K562 (cell line): ENCODE results near the gene PACSIN2. TPM values are rescaled to one million over a fixed set of nuclear protein-coding genes. Genes with fewer than 3 reads are reported as not detected.

Source experiments
- ATAC-seq: fragments of 200-7000 bp; cut with Tn5 transposase; 3 replicates; pipeline ENCODE4 v1.9.1; 2020; ENCODE audit warnings: moderate library complexity
- BruUV-seq: library from RNA; stranded (reverse); fragments of 400-500 nt; replicated peaks from 2 replicates; lab custom pipeline; 2021; lab: Mats Ljungman, UMichigan
- CTCF ChIA-PET: fragments of 300-600 bp; formaldehyde crosslinking; extraction: SDS; loops from one replicate; lab custom pipeline; 2021; ENCODE audit warnings: low intra/inter-chr PET ratio; lab: Yijun Ruan, JAX
- POLR2A ChIA-PET: fragments of 300-600, 350-650 bp; sonication (Branson Sonifier 250); formaldehyde crosslinking; extraction: SDS; loops from one replicate; lab custom pipeline; 2021; ENCODE audit warnings: antibody characterized with exemption, inconsistent platforms; lab: Yijun Ruan, JAX
- DNase-seq, 4 experiments: peaks; one replicate each; pipeline versions ENCODE4 v3.0.0 to v3.0.0-alpha.2; 2011 to 2018; ENCODE audit warnings: low spot score in 3 of 4, mixed read lengths in 3 of 4; ENCODE audit errors: extremely low read depth in 1 of 4
- FAIRE-seq: peaks from 2 replicates; lab custom pipeline; 2011; peaks lifted over from hg19 to GRCh38; lab: Jason Lieb, UNC
- H2AFZ ChIP-seq: 2 replicates; pipeline ENCODE4 v1.6.0; 2011; ENCODE audit warnings: low read depth, low read length, control low read depth, inconsistent platforms
- H3K27ac ChIP-seq: fragments of 200-600 bp; 3 replicates; pipeline ENCODE4 v1.8.0; 2011; ENCODE audit warnings: low read depth, mild to moderate bottlenecking, control low read depth, inconsistent platforms, low read length, moderate library complexity, mixed read lengths; ENCODE audit errors: extremely low read depth
- H3K27me3 ChIP-seq, 2 experiments: fragments of 300-600 bp in 1 of 2; 2 replicates in 1 of 2; 3 replicates in 1 of 2; pipeline versions ENCODE4 v1.6.0 to v1.8.0; 2011; ENCODE audit warnings: inconsistent platforms in 2 of 2, low read length in 2 of 2, mild to moderate bottlenecking in 1 of 2, mixed read lengths in 1 of 2, moderate library complexity in 1 of 2; ENCODE audit not compliant: control insufficient read depth in 2 of 2, insufficient read depth in 2 of 2
- H3K36me3 ChIP-seq: fragments of 300-600 bp; 3 replicates; pipeline ENCODE4 v1.8.0; 2011; ENCODE audit warnings: mild to moderate bottlenecking, low read length, inconsistent platforms; ENCODE audit not compliant: control insufficient read depth, insufficient read depth
- H3K4me1 ChIP-seq, 2 experiments: fragments of 200-600 bp in 1 of 2; replicated peaks in 1 of 2; 2 replicates in 1 of 2; 3 replicates in 1 of 2; pipeline versions ENCODE4 v1.5.1 to v1.8.0; 2011; ENCODE audit warnings: inconsistent platforms in 2 of 2, low read length in 2 of 2, mild to moderate bottlenecking in 1 of 2, mixed read lengths in 1 of 2, moderate library complexity in 1 of 2; ENCODE audit not compliant: control insufficient read depth in 2 of 2, insufficient read depth in 2 of 2
- H3K4me2 ChIP-seq: 2 replicates; pipeline ENCODE4 v1.6.1; 2011; ENCODE audit warnings: low read length, control low read depth, inconsistent platforms, mixed read lengths; ENCODE audit not compliant: insufficient read depth
- H3K4me3 ChIP-seq: fragments of 200-600 bp; sonication (generic), shearing (Covaris generic); 2 replicates; pipeline ENCODE4 v1.5.1; 2016; ENCODE audit warnings: control low read depth, inconsistent platforms
- H3K79me2 ChIP-seq: fragments of 200-600 bp; 3 replicates; pipeline ENCODE4 v1.8.0; 2011; ENCODE audit warnings: low read length, inconsistent platforms; ENCODE audit not compliant: control insufficient read depth, insufficient read depth
- H3K9ac ChIP-seq, 2 experiments: 2 replicates each; pipeline versions ENCODE4 v1.6.0 to v1.6.1; 2011; ENCODE audit warnings: low read depth in 2 of 2, low read length in 2 of 2, control low read depth in 1 of 2, inconsistent platforms in 1 of 2, mild to moderate bottlenecking in 1 of 2, mixed read lengths in 1 of 2; ENCODE audit not compliant: insufficient read depth in 1 of 2
- H3K9me1 ChIP-seq: one replicate; pipeline ENCODE4 v1.6.0; 2011; ENCODE audit warnings: inconsistent platforms, mild to moderate bottlenecking, low read length, moderate library complexity; ENCODE audit not compliant: control insufficient read depth, insufficient read depth
- H3K9me3 ChIP-seq: replicated peaks from 2 replicates; pipeline ENCODE4 v1.5.1; 2011; ENCODE audit warnings: low read depth, low read length, inconsistent platforms; ENCODE audit not compliant: control insufficient read depth, insufficient read depth
- H4K20me1 ChIP-seq: replicated peaks from 2 replicates; pipeline ENCODE4 v1.6.1; 2011; ENCODE audit warnings: low read length, inconsistent platforms, mixed read lengths; ENCODE audit not compliant: control insufficient read depth, insufficient read depth
- HDAC1 ChIP-seq, 2 experiments: fragments of 450-650 bp; IDR thresholded peaks; 2 replicates each; pipeline ENCODE4 v1.6.1; 2016 to 2017; ENCODE audit warnings: inconsistent platforms in 1 of 2, mild to moderate bottlenecking in 1 of 2, moderate library complexity in 1 of 2
- POLR2H ChIP-seq: IDR thresholded peaks from 2 replicates; pipeline ENCODE4 v1.6.1; 2016; ENCODE audit warnings: missing genetic modification characterization, low read depth, mild to moderate bottlenecking, control low read depth, missing compliant biosample characterization, moderate library complexity
- SIRT6 ChIP-seq: IDR thresholded peaks from one replicate; pipeline ENCODE4 v1.6.1; 2012; ENCODE audit warnings: low read depth, mild to moderate bottlenecking, control low read depth, inconsistent platforms, low read length, moderate library complexity
- ZNF77 ChIP-seq: fragments of 250-450 bp; sonication (Bioruptor Pico); IDR thresholded peaks from 2 replicates; pipeline ENCODE4 v1.5.0; 2020
- WGBS: fragments of 100-300 bp; shearing (Covaris generic); methylation state at CpG from one replicate; pipeline ENCODE4 v1.1.6; 2016; ENCODE audit warnings: low coverage, mixed read lengths; ENCODE audit not compliant: insufficient coverage; ENCODE audit errors: missing lambda C conversion rate; 5-methylcytosine and 5-hydroxymethylcytosine counted together
- in situ Hi-C: fragments of 300-500 bp; cut with MboI; formaldehyde crosslinking; loops from 4 replicates; pipeline ENCODE4 v1.15.0; 2018; ENCODE audit warnings: inconsistent platforms, mixed read lengths
- intact Hi-C: fragments of 100-400 bp; cut with micrococcal nuclease; formaldehyde crosslinking; loops from 2 replicates; pipeline ENCODE4 v1.14.2; 2022
- polyA plus RNA-seq, 8 experiments: library from polyadenylated mRNA; depleted of rRNA in 4 of 8; stranded (reverse) in 5 of 8; unstranded in 3 of 8; fragments of >200 nt; fragmentation: Nextera tagmentation in 2 of 8; fragmentation: Illumina TruSeq in 1 of 8; extraction: Ambion mirVana in 2 of 8; extraction: Trizol in 1 of 8; gene quantifications; 2 replicates each; pipeline versions ENCODE4 v1.2.1 to v1.2.3, GENCODE V29; 2011 to 2014; ENCODE audit warnings: inconsistent platforms in 1 of 8, missing spikeins in 1 of 8
- total RNA-seq, 7 experiments: library from RNA; depleted of rRNA in 6 of 7; stranded (reverse); fragments of >200 nt in 6 of 7; fragmentation: Illumina TruSeq in 2 of 7; extraction: Trizol in 2 of 7; gene quantifications; 2 replicates each; pipeline versions ENCODE4 v1.2.1 to v1.2.3, GENCODE V29; 2011 to 2021; ENCODE audit warnings: low replicate concordance in 1 of 7
- TF ChIP-seq, protein P1 (sequence below), 2 experiments: fragments of 450-650 bp; IDR thresholded peaks; 2 replicates each; pipeline ENCODE4 v1.6.1; 2018; ENCODE audit warnings: mild to moderate bottlenecking in 2 of 2, low read depth in 1 of 2; ENCODE audit not compliant: partially characterized antibody in 2 of 2
- TF ChIP-seq, protein P2 (sequence below): IDR thresholded peaks from 2 replicates; pipeline ENCODE4 v1.6.1; 2011; ENCODE audit warnings: borderline replicate concordance, low read depth, mild to moderate bottlenecking, moderate library complexity, low read length; ENCODE audit not compliant: insufficient read depth, poor library complexity, severe bottlenecking

PACSIN2 gene
- total and polyA plus RNA-seq, 9 of the 15 experiments (the other 6 are each of a cell fraction or from before 2014, with no cell fraction given), result 0.45 to 45.1 (median 23.9) TPM

DNA sequence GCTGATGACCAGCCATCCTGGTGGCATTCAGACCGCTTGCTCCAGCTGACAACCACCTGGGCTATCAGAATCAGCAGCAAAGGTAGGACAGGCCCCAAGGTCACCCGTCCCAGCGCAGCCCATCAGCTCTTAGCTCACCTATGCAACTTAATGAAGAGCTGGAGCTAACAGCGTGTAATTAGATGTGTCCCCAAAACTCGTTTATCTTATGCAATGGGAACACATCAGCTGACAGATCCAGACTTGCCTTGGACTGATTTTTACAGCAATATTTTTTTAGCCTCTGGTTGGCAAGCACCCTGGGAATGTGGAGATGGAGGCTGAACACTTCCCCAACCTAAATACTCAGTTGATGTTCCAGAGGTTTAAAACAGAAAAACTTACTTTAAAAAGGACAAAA, 76.0 kb downstream of the PACSIN2 start:
- in situ Hi-C loops, result no loop called here
- Histone ChIP-seq H3K4me1 (peaks cover 19 to 34% of the 10 kb centered on the region in 2 experiments), H3K27me3 (no peaks in the 10 kb centered on the region), H4K20me1 (peaks cover 46% of the 10 kb centered on the region), H3K4me2 (no peak overlapping the region), H3K36me3 (0 out of 3 replicates have a peak, but pooled peaks cover 3% of the 10 kb centered on the region), H3K4me3 (no peak overlapping the region), H3K79me2 (peaks cover 26% of the 10 kb centered on the region), H2AFZ (no peak overlapping the region), H3K27ac (no peak overlapping the region), H3K9me3 (no peaks in the 10 kb centered on the region), H3K9ac (no peak overlapping the region), H3K9me1 (peaks cover 4% of the 10 kb centered on the region)
- no TSS peak for BruUV-seq
- CTCF ChIA-PET, result no interaction called here
- intact Hi-C loops, result no loop called here
- 68% methylated on average over 4 of the region's 5 CpGs for WGBS
- TF ChIP-seq, protein P1, sequence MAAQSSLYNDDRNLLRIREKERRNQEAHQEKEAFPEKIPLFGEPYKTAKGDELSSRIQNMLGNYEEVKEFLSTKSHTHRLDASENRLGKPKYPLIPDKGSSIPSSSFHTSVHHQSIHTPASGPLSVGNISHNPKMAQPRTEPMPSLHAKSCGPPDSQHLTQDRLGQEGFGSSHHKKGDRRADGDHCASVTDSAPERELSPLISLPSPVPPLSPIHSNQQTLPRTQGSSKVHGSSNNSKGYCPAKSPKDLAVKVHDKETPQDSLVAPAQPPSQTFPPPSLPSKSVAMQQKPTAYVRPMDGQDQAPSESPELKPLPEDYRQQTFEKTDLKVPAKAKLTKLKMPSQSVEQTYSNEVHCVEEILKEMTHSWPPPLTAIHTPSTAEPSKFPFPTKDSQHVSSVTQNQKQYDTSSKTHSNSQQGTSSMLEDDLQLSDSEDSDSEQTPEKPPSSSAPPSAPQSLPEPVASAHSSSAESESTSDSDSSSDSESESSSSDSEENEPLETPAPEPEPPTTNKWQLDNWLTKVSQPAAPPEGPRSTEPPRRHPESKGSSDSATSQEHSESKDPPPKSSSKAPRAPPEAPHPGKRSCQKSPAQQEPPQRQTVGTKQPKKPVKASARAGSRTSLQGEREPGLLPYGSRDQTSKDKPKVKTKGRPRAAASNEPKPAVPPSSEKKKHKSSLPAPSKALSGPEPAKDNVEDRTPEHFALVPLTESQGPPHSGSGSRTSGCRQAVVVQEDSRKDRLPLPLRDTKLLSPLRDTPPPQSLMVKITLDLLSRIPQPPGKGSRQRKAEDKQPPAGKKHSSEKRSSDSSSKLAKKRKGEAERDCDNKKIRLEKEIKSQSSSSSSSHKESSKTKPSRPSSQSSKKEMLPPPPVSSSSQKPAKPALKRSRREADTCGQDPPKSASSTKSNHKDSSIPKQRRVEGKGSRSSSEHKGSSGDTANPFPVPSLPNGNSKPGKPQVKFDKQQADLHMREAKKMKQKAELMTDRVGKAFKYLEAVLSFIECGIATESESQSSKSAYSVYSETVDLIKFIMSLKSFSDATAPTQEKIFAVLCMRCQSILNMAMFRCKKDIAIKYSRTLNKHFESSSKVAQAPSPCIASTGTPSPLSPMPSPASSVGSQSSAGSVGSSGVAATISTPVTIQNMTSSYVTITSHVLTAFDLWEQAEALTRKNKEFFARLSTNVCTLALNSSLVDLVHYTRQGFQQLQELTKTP (IDR thresholded peaks at IDR 0.05; ENCODE audit: low read depth in 1 of 2, partially characterized antibody in 2 of 2), result no peak
- TF ChIP-seq SIRT6 (no peak), POLR2H (tag) (no peak), HDAC1 (IDR thresholded peaks at IDR 0.05) (no peak), ZNF77 (CRISPR knock-in tag) (no peak)
- TF ChIP-seq, protein P2, sequence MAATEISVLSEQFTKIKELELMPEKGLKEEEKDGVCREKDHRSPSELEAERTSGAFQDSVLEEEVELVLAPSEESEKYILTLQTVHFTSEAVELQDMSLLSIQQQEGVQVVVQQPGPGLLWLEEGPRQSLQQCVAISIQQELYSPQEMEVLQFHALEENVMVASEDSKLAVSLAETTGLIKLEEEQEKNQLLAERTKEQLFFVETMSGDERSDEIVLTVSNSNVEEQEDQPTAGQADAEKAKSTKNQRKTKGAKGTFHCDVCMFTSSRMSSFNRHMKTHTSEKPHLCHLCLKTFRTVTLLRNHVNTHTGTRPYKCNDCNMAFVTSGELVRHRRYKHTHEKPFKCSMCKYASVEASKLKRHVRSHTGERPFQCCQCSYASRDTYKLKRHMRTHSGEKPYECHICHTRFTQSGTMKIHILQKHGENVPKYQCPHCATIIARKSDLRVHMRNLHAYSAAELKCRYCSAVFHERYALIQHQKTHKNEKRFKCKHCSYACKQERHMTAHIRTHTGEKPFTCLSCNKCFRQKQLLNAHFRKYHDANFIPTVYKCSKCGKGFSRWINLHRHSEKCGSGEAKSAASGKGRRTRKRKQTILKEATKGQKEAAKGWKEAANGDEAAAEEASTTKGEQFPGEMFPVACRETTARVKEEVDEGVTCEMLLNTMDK, result no peak
- POLR2A ChIA-PET, result interaction anchor here (0.7 kb wide), 1 partner anchor 37 kb away, joined by 3 read pairs; no protein-coding TSS in a partner anchor
- ATAC-seq, result no peak
- DNase-seq, result no peak
- no peak for FAIRE-seq
